K562 (cell line): Measurements from ENCODE around the gene MYH7B. TPM values are rescaled to one million over a fixed set of nuclear protein-coding genes. Genes with fewer than 3 reads are reported as not detected.

ENCODE experiments used
- ATAC-seq: fragments of 200-7000 bp; cut with Tn5 transposase; 3 replicates; pipeline ENCODE4 v1.9.1; 2020; ENCODE audit warnings: moderate library complexity
- BruUV-seq: library from RNA; stranded (reverse); fragments of 400-500 nt; replicated peaks from 2 replicates; lab custom pipeline; 2021; lab: Mats Ljungman, UMichigan
- CTCF ChIA-PET: fragments of 300-600 bp; formaldehyde crosslinking; extraction: SDS; loops from one replicate; lab custom pipeline; 2021; ENCODE audit warnings: low intra/inter-chr PET ratio; lab: Yijun Ruan, JAX
- POLR2A ChIA-PET: fragments of 300-600, 350-650 bp; sonication (Branson Sonifier 250); formaldehyde crosslinking; extraction: SDS; loops from one replicate; lab custom pipeline; 2021; ENCODE audit warnings: antibody characterized with exemption, inconsistent platforms; lab: Yijun Ruan, JAX
- DNase-seq, 4 experiments: peaks; one replicate each; pipeline versions ENCODE4 v3.0.0 to v3.0.0-alpha.2; 2011 to 2018; ENCODE audit warnings: low spot score in 3 of 4, mixed read lengths in 3 of 4; ENCODE audit errors: extremely low read depth in 1 of 4
- FAIRE-seq: peaks from 2 replicates; lab custom pipeline; 2011; peaks lifted over from hg19 to GRCh38; lab: Jason Lieb, UNC
- H2AFZ ChIP-seq: 2 replicates; pipeline ENCODE4 v1.6.0; 2011; ENCODE audit warnings: low read depth, low read length, control low read depth, inconsistent platforms
- H3K27ac ChIP-seq: fragments of 200-600 bp; 3 replicates; pipeline ENCODE4 v1.8.0; 2011; ENCODE audit warnings: low read depth, mild to moderate bottlenecking, control low read depth, inconsistent platforms, low read length, moderate library complexity, mixed read lengths; ENCODE audit errors: extremely low read depth
- H3K27me3 ChIP-seq, 2 experiments: fragments of 300-600 bp in 1 of 2; 2 replicates in 1 of 2; 3 replicates in 1 of 2; pipeline versions ENCODE4 v1.6.0 to v1.8.0; 2011; ENCODE audit warnings: inconsistent platforms in 2 of 2, low read length in 2 of 2, mild to moderate bottlenecking in 1 of 2, mixed read lengths in 1 of 2, moderate library complexity in 1 of 2; ENCODE audit not compliant: control insufficient read depth in 2 of 2, insufficient read depth in 2 of 2
- H3K36me3 ChIP-seq: fragments of 300-600 bp; 3 replicates; pipeline ENCODE4 v1.8.0; 2011; ENCODE audit warnings: mild to moderate bottlenecking, low read length, inconsistent platforms; ENCODE audit not compliant: control insufficient read depth, insufficient read depth
- H3K4me1 ChIP-seq, 2 experiments: fragments of 200-600 bp in 1 of 2; replicated peaks in 1 of 2; 2 replicates in 1 of 2; 3 replicates in 1 of 2; pipeline versions ENCODE4 v1.5.1 to v1.8.0; 2011; ENCODE audit warnings: inconsistent platforms in 2 of 2, low read length in 2 of 2, mild to moderate bottlenecking in 1 of 2, mixed read lengths in 1 of 2, moderate library complexity in 1 of 2; ENCODE audit not compliant: control insufficient read depth in 2 of 2, insufficient read depth in 2 of 2
- H3K4me2 ChIP-seq: 2 replicates; pipeline ENCODE4 v1.6.1; 2011; ENCODE audit warnings: low read length, control low read depth, inconsistent platforms, mixed read lengths; ENCODE audit not compliant: insufficient read depth
- H3K4me3 ChIP-seq: fragments of 200-600 bp; sonication (generic), shearing (Covaris generic); 2 replicates; pipeline ENCODE4 v1.5.1; 2016; ENCODE audit warnings: control low read depth, inconsistent platforms
- H3K79me2 ChIP-seq: fragments of 200-600 bp; 3 replicates; pipeline ENCODE4 v1.8.0; 2011; ENCODE audit warnings: low read length, inconsistent platforms; ENCODE audit not compliant: control insufficient read depth, insufficient read depth
- H3K9ac ChIP-seq, 2 experiments: 2 replicates each; pipeline versions ENCODE4 v1.6.0 to v1.6.1; 2011; ENCODE audit warnings: low read depth in 2 of 2, low read length in 2 of 2, control low read depth in 1 of 2, inconsistent platforms in 1 of 2, mild to moderate bottlenecking in 1 of 2, mixed read lengths in 1 of 2; ENCODE audit not compliant: insufficient read depth in 1 of 2
- H3K9me1 ChIP-seq: one replicate; pipeline ENCODE4 v1.6.0; 2011; ENCODE audit warnings: inconsistent platforms, mild to moderate bottlenecking, low read length, moderate library complexity; ENCODE audit not compliant: control insufficient read depth, insufficient read depth
- H3K9me3 ChIP-seq: replicated peaks from 2 replicates; pipeline ENCODE4 v1.5.1; 2011; ENCODE audit warnings: low read depth, low read length, inconsistent platforms; ENCODE audit not compliant: control insufficient read depth, insufficient read depth
- H4K20me1 ChIP-seq: replicated peaks from 2 replicates; pipeline ENCODE4 v1.6.1; 2011; ENCODE audit warnings: low read length, inconsistent platforms, mixed read lengths; ENCODE audit not compliant: control insufficient read depth, insufficient read depth
- BDP1 ChIP-seq: IDR thresholded peaks from 3 replicates; pipeline ENCODE4 v1.6.1; 2011; ENCODE audit not compliant: insufficient read length, insufficient read depth
- CAMTA2 ChIP-seq: fragments of 250-450 bp; sonication (Bioruptor Pico); conservative IDR thresholded peaks from 2 replicates; pipeline ENCODE4 v1.5.1; 2022
- HDGF ChIP-seq: fragments of 450-650 bp; IDR thresholded peaks from 2 replicates; pipeline ENCODE4 v1.6.1; 2016
- HLTF ChIP-seq: fragments of 450-650 bp; IDR thresholded peaks from 2 replicates; pipeline ENCODE4 v1.6.1; 2016
- MYNN ChIP-seq, 2 experiments: sonication (generic); formaldehyde crosslinking in 1 of 2; IDR thresholded peaks; 2 replicates each; pipeline versions ENCODE4 v1.5.0 to v1.6.1; 2016 to 2020; ENCODE audit warnings: antibody characterized with exemption in 1 of 2, missing genetic modification reagents in 1 of 2
- PTBP1 ChIP-seq: fragments of 200-400 bp; formaldehyde crosslinking; IDR thresholded peaks from 2 replicates; pipeline ENCODE4 v1.6.1; 2017; ENCODE audit warnings: low read depth, low read length
- TEAD2 ChIP-seq: fragments of 450-650 bp; IDR thresholded peaks from 2 replicates; pipeline ENCODE4 v1.6.1; 2016; ENCODE audit warnings: missing genetic modification characterization, control low read depth, missing compliant biosample characterization
- XRCC5 ChIP-seq: fragments of 200-400 bp; formaldehyde crosslinking; IDR thresholded peaks from 2 replicates; pipeline ENCODE4 v1.6.1; 2017; ENCODE audit warnings: low read depth, mild to moderate bottlenecking, low read length
- ZNF134 ChIP-seq: fragments of 250-450 bp; sonication (Bioruptor Pico); conservative IDR thresholded peaks from 2 replicates; pipeline ENCODE4 v1.4.0; 2020
- ZNF644 ChIP-seq: fragments of 200-800 bp; sonication (Bioruptor generic); IDR thresholded peaks from 2 replicates; pipeline ENCODE4 v1.6.1; 2016; ENCODE audit warnings: low read depth, missing genetic modification characterization, missing compliant biosample characterization
- ZNF668 ChIP-seq: fragments of 250-450 bp; sonication (Bioruptor Pico); IDR thresholded peaks from 2 replicates; pipeline ENCODE4 v1.8.0; 2022; ENCODE audit warnings: mild to moderate bottlenecking, inconsistent platforms
- WGBS: fragments of 100-300 bp; shearing (Covaris generic); methylation state at CpG from one replicate; pipeline ENCODE4 v1.1.6; 2016; ENCODE audit warnings: low coverage, mixed read lengths; ENCODE audit not compliant: insufficient coverage; ENCODE audit errors: missing lambda C conversion rate; 5-methylcytosine and 5-hydroxymethylcytosine counted together
- in situ Hi-C: fragments of 300-500 bp; cut with MboI; formaldehyde crosslinking; loops from 4 replicates; pipeline ENCODE4 v1.15.0; 2018; ENCODE audit warnings: inconsistent platforms, mixed read lengths
- intact Hi-C: fragments of 100-400 bp; cut with micrococcal nuclease; formaldehyde crosslinking; loops from 2 replicates; pipeline ENCODE4 v1.14.2; 2022
- polyA plus RNA-seq, 8 experiments: library from polyadenylated mRNA; depleted of rRNA in 4 of 8; stranded (reverse) in 5 of 8; unstranded in 3 of 8; fragments of >200 nt; fragmentation: Nextera tagmentation in 2 of 8; fragmentation: Illumina TruSeq in 1 of 8; extraction: Ambion mirVana in 2 of 8; extraction: Trizol in 1 of 8; gene quantifications; 2 replicates each; pipeline versions ENCODE4 v1.2.1 to v1.2.3, GENCODE V29; 2011 to 2014; ENCODE audit warnings: inconsistent platforms in 1 of 8, missing spikeins in 1 of 8
- total RNA-seq, 7 experiments: library from RNA; depleted of rRNA in 6 of 7; stranded (reverse); fragments of >200 nt in 6 of 7; fragmentation: Illumina TruSeq in 2 of 7; extraction: Trizol in 2 of 7; gene quantifications; 2 replicates each; pipeline versions ENCODE4 v1.2.1 to v1.2.3, GENCODE V29; 2011 to 2021; ENCODE audit warnings: low replicate concordance in 1 of 7
- TF ChIP-seq, protein P1 (sequence below): fragments of 250-450 bp; sonication (Bioruptor Pico); IDR thresholded peaks from 2 replicates; pipeline ENCODE4 v1.5.0; 2020; ENCODE audit warnings: mild to moderate bottlenecking, borderline replicate concordance
- TF ChIP-seq, protein P2 (sequence below): sonication (generic); formaldehyde crosslinking; IDR thresholded peaks from 2 replicates; pipeline ENCODE4 v1.8.0; 2022; ENCODE audit warnings: mild to moderate bottlenecking, missing genetic modification reagents
- TF ChIP-seq, protein P3 (sequence below), 2 experiments: fragments of 450-650 bp; IDR thresholded peaks; 2 replicates each; pipeline ENCODE4 v1.6.1; 2016; ENCODE audit warnings: mild to moderate bottlenecking in 2 of 2, borderline replicate concordance in 1 of 2, low read depth in 1 of 2, moderate library complexity in 1 of 2

The MYH7B gene
- total and polyA plus RNA-seq, 9 of the 15 experiments (the other 6 are each of a cell fraction or from before 2014, with no cell fraction given) = 0.07 to 0.34 (median 0.13) TPM; not detected in 3

DNA sequence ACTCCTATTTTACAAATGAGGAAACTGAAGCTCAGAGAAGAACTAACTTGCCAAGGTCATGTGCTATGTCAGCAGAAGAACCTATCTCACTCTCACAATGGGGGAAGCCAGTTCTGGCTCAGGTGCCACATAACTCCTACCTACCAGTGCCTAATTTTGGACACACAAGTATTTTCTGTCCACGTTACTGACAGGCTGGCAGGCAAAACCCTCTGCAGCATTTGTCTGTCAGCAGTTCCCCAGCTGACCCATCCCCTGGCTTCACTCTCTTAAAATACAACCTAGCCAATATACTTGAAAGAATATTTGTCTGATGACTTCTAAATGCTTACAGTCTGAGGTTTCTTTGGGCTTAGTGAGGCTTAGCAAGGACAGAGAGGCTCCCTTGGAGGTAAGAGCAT, 15.6 kb upstream of the MYH7B start:
- Histone ChIP-seq H3K4me1 (no peaks in the 10 kb centered on the region), H3K27ac (no peak overlapping the region), H4K20me1 (no peaks in the 10 kb centered on the region), H3K9me1 (no peaks in the 10 kb centered on the region), H3K4me2 (no peak overlapping the region), H2AFZ (no peak overlapping the region), H3K9ac (no peak overlapping the region), H3K9me3 (no peaks in the 10 kb centered on the region), H3K36me3 (peaks cover 90% of the 10 kb centered on the region), H3K27me3 (no peaks in the 10 kb centered on the region), H3K4me3 (no peak overlapping the region), H3K79me2 (no peaks in the 10 kb centered on the region)
- in situ Hi-C loops (no loop called here), intact Hi-C loops (no loop called here)
- DNase-seq (no peak), FAIRE-seq (no peak), ATAC-seq (no peak)
- ChIA-PET CTCF (no interaction called here), POLR2A (no interaction called here)
- WGBS = 83% methylated on average over 1 of the region's 1 CpG
- no TSS peak for BruUV-seq
- TF ChIP-seq ZNF668 (CRISPR knock-in tag) (no peak), ZNF134 (CRISPR knock-in tag) (no peak), PTBP1 (no peak), HLTF (no peak), CAMTA2 (CRISPR knock-in tag) (no peak), MYNN (IDR thresholded peaks at IDR 0.05) (no peak), MYNN (CRISPR knock-in tag; IDR thresholded peaks at IDR 0.05) (no peak), BDP1 (no peak), HDGF (no peak), TEAD2 (no peak), ZNF644 (tag) (no peak), XRCC5 (no peak)
- TF ChIP-seq, protein P1, sequence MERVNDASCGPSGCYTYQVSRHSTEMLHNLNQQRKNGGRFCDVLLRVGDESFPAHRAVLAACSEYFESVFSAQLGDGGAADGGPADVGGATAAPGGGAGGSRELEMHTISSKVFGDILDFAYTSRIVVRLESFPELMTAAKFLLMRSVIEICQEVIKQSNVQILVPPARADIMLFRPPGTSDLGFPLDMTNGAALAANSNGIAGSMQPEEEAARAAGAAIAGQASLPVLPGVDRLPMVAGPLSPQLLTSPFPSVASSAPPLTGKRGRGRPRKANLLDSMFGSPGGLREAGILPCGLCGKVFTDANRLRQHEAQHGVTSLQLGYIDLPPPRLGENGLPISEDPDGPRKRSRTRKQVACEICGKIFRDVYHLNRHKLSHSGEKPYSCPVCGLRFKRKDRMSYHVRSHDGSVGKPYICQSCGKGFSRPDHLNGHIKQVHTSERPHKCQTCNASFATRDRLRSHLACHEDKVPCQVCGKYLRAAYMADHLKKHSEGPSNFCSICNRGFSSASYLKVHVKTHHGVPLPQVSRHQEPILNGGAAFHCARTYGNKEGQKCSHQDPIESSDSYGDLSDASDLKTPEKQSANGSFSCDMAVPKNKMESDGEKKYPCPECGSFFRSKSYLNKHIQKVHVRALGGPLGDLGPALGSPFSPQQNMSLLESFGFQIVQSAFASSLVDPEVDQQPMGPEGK = no peak
- TF ChIP-seq, protein P2, sequence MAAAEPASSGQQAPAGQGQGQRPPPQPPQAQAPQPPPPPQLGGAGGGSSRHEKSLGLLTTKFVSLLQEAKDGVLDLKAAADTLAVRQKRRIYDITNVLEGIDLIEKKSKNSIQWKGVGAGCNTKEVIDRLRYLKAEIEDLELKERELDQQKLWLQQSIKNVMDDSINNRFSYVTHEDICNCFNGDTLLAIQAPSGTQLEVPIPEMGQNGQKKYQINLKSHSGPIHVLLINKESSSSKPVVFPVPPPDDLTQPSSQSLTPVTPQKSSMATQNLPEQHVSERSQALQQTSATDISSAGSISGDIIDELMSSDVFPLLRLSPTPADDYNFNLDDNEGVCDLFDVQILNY (CRISPR knock-in tag) = no peak
- TF ChIP-seq, protein P3, sequence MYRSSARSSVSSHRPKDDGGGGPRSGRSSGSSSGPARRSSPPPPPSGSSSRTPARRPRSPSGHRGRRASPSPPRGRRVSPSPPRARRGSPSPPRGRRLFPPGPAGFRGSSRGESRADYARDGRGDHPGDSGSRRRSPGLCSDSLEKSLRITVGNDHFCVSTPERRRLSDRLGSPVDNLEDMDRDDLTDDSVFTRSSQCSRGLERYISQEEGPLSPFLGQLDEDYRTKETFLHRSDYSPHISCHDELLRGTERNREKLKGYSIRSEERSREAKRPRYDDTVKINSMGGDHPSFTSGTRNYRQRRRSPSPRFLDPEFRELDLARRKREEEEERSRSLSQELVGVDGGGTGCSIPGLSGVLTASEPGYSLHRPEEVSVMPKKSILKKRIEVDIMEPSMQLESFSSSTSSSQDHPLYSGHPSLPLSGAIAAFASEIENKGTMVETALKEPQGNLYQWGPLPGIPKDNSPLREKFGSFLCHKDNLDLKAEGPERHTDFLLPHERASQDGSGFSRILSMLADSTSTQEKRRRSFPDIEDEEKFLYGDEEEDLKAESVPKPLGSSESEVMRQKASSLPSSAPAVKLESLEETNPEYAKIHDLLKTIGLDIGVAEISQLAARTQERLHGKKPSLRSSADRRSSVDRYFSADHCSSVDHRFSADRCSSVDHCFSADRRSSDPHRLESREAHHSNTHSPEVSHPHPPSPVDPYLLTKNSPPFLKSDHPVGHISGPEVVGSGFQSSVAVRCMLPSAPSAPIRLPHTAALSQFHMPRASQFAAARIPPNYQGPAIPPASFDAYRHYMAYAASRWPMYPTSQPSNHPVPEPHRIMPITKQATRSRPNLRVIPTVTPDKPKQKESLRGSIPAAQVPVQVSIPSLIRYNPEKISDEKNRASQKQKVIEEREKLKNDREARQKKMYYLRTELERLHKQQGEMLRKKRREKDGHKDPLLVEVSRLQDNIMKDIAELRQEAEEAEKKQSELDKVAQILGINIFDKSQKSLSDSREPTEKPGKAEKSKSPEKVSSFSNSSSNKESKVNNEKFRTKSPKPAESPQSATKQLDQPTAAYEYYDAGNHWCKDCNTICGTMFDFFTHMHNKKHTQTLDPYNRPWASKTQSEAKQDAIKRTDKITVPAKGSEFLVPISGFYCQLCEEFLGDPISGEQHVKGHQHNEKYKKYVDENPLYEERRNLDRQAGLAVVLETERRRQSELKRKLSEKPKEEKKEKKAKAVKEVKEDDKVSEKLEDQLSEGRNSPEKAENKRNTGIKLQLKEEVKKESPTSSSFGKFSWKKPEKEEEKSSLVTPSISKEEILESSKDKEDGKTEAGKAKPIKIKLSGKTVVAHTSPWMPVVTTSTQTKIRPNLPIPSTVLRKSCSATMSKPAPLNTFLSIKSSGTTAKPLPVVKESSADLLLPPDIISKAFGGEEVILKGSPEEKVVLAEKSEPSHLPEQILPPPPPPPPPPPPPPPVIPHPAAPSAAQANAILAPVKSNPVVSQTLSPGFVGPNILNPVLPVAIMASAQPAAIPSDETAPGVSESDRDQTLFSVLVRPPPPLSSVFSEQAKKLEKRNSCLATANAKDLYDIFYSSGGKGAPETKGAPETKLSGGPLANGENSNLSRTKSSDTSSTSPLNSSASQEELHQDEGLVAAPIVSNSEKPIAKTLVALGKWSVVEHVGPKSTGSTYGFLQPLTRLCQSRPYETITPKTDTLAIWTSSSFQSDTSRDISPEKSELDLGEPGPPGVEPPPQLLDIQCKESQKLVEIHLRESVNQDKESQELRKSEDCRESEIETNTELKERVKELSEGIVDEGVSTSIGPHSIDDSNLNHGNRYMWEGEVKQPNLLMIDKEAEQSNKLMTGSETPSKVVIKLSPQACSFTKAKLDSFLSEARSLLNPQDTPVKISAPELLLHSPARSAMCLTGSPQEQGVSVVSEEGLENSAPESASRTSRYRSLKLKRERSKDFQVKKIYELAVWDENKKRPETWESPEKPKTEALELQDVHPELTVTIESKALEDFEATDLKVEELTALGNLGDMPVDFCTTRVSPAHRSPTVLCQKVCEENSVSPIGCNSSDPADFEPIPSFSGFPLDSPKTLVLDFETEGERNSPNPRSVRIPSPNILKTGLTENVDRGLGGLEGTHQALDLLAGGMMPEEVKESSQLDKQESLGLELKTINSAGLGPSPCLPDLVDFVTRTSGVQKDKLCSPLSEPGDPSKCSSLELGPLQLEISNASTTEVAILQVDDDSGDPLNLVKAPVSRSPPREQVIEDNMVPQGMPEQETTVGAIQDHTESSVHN (IDR thresholded peaks at IDR 0.05; ENCODE audit: borderline replicate concordance in 1 of 2, low read depth in 1 of 2) = no peak
